Activated CD8-positive, alpha-beta memory T cell treated with anti-CD3 and anti-CD28 coated beads, Interleukin-2, amount 50 U/mL, for 4 hours (primary cell): Measurements from ENCODE around the gene SREBF1.

Experiments used
- DNase-seq: peaks from one replicate; pipeline ENCODE4 v3.0.0-alpha.2; 2020

Gene SREBF1

GRCh38 chr17:17792037-17792550 is 44.7 kb downstream of the SREBF1 start:
- no peak for DNase-seq

- no peak for DNase-seq
Observed at GRCh38 chr17:17790637-17791464, 45.9 kb downstream of the SREBF1 start.

- no peak for DNase-seq
Observed at GRCh38 chr17:17789828-17790636, 46.8 kb downstream of the SREBF1 start.

- DNase-seq: no peak
Observed at GRCh38 chr17:17789410-17789809, 47.4 kb downstream of the SREBF1 start.

- no peak for DNase-seq
Observed at GRCh38 chr17:17788967-17789366, 47.8 kb downstream of the SREBF1 start.

- no peak for DNase-seq
Observed at GRCh38 chr17:17787568-17787967, 49.2 kb downstream of the SREBF1 start.

- no peak for DNase-seq
Observed at GRCh38 chr17:17786998-17787397, 49.8 kb downstream of the SREBF1 start.

- DNase-seq: no peak
Observed at GRCh38 chr17:17785407-17785806, 51.4 kb downstream of the SREBF1 start.

GRCh38 chr17:17784657-17785267 is 52.0 kb downstream of the SREBF1 start:
- no peak for DNase-seq

GRCh38 chr17:17783825-17784656 is 52.7 kb downstream of the SREBF1 start:
- DNase-seq: peak; percentile 29

GRCh38 chr17:17783116-17783824 is 53.5 kb downstream of the SREBF1 start:
- peak; percentile 65 for DNase-seq

- no peak for DNase-seq
Observed at GRCh38 chr17:17782523-17783115, 54.2 kb downstream of the SREBF1 start.

- peak; percentile 47 for DNase-seq
Observed at GRCh38 chr17:17781591-17782496, 54.9 kb downstream of the SREBF1 start.

GRCh38 chr17:17780922-17781590 is 55.7 kb downstream of the SREBF1 start:
- no peak for DNase-seq

GRCh38 chr17:17779015-17779611 is 57.7 kb downstream of the SREBF1 start:
- DNase-seq: no peak

- no peak for DNase-seq
Observed at GRCh38 chr17:17778308-17779014, 58.3 kb downstream of the SREBF1 start.

GRCh38 chr17:17776889-17777288 is 59.9 kb downstream of the SREBF1 start:
- no peak for DNase-seq
